ENCODE results near the gene NTM.
A peak's percentile ranks its signal among the peaks of the same experiment; 100 is the strongest.

The NTM gene

DNA sequence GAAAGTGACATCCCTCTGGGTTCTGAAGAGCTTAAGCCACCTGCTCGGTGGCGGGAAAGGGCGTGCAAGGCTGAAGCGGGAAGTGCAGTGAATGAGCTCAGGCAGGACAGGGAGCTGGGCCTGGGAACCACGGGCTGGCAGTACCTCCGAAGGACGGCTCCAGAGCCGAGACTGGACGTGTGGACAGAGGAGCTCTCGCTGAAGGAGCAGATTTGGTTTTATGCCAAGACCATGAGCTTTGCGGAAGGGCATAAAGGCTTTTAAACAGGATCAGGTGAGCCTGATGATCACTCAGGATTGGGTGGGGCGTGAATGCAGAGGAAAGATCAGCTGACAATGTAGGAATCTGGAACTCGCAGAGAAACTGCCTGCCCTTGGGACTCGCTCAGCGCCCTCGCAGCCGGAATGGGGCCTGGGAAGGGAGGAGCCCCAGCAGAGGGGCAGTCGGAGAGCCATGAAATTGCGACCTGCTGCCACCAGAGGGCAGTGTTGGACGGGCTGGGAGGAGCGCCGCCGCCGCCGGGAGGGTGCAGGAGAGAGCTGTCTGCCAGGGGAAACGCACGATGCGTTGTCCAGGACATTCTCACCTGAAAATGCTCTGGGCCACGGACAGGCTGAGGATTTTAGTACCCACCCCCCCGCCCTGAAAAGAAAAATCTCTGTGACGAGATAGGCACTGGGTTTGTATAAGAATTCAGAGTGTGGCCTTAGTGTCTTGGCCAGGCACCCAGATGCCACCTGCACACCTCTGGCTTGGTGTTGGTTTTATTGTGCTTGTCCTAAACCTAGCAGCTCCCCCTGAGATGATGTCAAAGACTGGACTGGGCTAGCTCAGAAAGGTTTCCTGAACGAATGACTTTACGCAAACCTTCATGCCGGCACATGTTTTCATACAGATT is 324.4 kb downstream of the NTM start:
- peak; percentile 70 for DNase-seq

- no peak for DNase-seq
These were observed 325.5 kb downstream of the NTM start for GRCh38 chr11:131695889-131696429.

DNA sequence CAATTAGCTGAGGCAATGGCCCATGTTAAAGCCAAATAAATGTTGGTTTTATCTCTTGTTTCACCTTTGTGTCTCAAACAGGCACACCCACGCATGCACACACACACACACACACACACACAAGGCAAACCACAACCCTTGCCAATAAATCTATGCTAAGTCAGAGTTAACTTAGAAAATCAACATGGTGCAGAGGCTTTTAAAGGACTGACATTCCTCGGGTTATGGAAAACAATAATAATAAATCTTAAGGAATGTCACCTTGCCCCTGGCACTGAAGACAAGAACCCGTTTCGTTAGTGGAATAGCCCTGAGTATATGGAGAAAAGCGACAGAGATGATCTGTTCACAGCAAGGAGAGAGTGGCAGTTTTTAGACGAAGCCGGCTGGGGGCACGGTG is 326.3 kb downstream of the NTM start:
- DNase-seq, result no peak

DNA sequence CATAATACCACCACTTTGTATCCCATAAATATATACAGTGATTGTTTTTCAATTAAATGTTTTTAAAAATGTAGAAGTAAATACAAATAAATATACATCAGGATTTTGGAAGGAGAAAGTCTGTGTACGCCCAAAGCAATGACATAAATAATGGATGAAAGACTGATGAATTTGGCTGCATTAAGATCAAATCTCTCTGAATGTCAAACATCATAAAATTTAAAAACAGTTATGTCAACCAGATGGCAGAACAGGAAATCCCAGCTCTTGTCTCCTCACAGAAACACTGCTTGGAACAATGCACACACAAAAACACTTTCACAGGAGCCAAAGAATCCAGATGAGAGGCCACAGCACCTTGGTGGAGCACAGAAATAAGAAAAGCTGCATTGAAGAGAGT is 332.9 kb downstream of the NTM start:
- DNase-seq, result no peak

GRCh38 chr11:131704682-131705081 is 334.3 kb downstream of the NTM start:
- DNase-seq, result no peak

GRCh38 chr11:131710511-131710910 is 340.1 kb downstream of the NTM start:
- no peak for DNase-seq

DNA sequence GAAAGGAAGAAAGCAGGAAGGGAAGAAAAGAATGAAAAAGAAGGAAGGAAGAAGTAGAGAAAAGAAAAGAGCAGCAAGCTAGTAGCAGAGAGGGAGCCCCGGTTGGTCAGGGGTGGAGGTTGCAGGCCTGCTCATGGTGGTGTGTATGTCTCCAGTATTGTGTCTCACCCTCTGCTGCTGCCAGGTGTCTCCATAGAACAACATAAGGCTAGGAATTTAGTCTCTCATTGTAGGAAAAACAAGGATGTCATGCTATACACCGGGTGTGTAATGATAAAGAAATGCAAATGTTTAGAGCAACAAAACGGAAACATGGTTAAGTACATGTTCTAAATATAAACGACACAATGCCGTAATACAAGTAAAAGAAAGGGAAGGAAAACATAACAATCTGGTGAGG is 342.5 kb downstream of the NTM start:
- DNase-seq, result no peak

- DNase-seq, result no peak
These were observed 343.2 kb downstream of the NTM start for GRCh38 chr11:131713529-131714134.

DNA sequence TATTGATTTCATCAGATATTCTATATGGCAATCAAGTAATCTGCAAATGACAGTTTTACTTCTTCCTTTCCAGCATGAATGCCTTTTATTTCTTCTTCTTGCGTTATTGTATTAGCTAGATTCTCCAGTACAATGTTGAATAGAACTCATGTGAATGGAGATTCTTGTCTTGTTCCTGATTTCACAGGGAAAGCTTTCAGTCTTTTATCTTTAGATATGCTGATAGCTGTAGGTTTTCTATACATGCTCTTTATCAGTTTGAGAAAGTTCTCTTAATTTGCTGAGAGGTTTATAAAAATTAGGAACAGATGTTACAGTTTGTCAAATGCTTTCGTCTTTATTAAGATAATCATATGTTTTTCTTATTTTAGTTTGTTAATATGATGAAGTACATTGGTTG is 347.2 kb downstream of the NTM start:
- DNase-seq, result no peak

DNA sequence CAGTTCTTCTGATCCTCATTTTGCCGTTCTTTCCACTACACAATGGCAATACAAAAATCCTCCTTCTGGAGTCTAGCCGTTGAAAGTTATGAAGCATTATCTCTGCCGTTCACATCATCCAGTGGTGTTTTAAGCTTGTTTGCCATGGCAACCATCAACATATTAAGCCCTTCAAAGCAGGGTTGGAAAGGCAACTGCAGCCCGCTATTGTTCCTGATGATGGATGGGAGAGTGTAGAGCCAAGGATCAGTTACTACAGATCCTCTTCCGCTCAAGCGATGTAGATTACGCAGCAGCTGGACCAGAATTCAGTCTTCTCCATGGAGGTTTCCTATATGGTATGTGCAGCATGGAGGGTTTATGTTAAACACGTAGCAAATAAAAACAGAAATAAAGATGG is 352.7 kb downstream of the NTM start:
- no peak for DNase-seq

- no peak for DNase-seq
These were observed 354.1 kb downstream of the NTM start for GRCh38 chr11:131724436-131724975.

DNA sequence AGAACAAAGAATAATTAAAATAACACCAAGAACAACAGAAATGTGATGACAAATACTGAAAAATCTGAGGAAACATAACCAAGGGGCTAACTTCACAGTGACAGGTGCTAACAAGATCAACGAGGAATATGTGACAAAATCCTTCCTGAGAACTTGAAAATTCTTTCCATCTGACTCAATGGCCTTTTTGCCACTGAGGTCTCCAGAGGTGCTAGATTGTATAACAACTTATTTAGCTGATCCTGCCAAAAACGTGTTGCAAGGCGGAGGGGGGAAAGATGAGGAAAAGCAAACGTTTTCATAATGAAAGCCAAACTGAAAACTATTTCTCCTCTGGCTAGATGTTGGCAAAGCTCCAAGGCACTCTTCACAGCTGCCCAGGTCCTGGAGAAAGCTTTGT is 364.5 kb downstream of the NTM start:
- no peak for DNase-seq

DNA sequence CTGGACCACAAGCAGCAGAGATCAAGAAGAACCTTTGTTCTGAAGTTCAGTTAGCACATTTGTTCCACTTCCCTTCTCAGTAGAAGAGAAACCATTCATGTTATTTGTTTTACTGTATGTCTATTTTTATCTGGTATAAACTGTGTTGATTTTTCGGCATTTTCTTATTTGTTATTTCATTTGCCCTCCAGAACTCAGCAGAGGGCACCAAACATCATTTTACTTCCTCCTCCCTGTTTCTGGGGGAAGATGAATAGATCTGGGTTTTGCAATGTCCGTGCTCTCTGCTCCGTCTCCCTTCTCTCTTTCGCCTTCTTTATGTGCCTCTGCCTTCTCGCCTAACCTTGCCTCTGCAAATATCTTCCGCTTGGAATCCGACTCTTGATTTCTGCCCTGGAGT is 366.9 kb downstream of the NTM start:
- no peak for DNase-seq

DNA sequence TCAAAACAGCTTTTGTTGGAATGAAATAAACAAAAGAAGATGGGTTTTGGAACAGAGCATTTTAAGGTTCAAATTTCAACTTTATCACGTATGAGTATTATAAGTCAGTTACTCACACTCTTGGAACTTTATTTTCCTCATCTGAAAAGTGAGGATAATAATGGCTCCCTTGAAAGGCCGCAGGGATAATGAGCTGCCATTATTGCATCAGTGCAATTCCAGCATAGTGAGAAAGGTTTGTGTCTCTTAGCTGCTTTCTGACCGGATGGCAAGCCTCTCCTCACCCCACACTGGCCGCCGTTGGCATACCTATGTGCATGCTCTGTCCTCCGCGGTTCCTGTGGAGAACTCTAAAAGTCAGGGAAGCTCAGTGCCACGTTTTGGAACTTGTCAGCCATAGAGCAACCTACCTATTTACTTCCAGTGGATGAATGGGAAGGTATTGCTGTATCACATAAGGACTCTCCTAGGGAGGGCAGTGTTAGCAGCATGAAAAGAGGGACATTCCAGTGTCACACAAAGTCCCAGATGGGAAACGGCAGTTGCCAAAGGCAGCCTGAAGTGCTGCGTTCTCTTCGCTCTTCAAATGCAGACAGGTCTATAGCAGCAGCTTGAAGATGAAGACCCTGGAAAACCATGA is 368.9 kb downstream of the NTM start:
- no peak for DNase-seq

- no peak for DNase-seq
These were observed 374.4 kb downstream of the NTM start for GRCh38 chr11:131744847-131745246.

DNA sequence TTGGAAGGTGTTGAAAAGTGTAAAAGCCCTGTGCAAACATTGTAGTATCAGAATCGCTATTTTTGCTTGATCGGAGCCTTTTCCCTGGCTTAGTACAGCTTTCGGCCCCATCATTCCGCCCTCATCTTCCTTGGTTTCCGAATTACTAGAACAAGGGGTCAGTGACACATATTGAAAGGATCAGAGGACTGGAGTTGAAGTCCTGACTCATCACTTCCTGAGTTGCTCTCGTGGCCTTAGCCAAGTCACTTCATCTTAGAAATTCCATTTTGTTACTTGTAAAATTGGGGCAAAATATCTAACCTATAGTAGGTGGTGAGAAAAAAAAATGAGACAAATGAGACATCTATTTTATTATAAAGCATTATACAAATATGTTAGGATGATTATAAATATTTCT is 375.0 kb downstream of the NTM start:
- DNase-seq, result no peak

DNA sequence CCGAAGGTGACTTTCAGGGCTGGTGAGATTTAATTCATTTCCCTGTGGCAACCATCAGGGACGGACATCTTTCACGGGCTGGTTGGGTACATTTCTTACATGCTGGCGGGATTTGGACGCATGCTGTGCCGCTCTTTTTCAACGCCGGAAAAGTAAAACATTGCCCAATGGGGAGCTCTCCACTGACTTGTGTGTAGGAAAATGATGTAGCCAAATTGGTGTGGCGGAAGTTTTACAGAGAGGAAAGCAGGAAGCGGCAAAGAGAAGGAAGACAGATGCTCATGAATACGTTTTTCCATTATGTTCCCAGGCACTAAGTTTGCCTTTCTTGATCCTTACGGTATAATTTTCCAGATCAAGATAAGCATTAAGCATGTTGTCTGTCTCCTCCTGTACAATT is 375.8 kb downstream of the NTM start:
- no peak for DNase-seq

DNA sequence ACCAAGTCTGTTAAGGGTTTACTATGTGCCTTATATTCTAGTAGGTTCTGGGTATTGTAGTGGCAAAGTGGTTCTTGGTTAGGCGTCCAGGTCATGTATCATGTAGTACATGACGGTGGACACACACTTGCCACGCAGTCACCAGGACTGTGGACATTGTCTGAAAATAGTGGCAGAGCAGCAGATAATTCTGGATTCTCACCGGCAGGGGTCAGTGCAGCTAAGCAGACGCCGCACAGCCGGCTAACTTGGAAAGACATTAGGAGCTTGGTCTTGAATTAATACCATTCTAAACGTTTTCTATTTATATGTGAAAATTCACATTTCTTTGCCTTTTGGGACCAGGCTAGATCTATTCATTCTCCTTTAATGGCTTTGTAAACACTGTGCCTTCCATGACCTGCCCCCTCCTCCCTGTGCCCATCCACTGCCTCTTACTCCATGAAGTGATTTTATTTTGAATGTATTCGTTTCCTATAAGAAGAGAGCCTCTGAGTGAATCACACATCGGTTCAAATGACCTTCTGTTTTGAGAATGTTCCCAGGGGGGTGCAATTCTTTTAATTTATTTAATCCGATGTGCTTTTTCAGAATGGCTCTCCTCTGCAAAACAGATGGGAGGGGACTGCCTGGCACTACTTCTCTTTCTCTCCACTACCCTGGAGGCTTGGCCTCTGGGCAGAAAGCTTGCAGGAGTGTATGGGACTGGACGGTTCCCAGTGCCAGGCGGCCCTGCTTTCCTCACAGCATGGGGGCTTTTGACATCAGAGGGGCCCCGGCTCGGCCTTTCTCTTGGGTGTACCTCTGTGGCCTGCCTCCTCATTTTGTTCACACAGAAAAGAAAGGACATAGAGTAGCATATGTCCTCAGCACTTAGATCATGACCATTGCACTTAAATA is 378.0 kb downstream of the NTM start:
- DNase-seq, result peak; percentile 31

DNA sequence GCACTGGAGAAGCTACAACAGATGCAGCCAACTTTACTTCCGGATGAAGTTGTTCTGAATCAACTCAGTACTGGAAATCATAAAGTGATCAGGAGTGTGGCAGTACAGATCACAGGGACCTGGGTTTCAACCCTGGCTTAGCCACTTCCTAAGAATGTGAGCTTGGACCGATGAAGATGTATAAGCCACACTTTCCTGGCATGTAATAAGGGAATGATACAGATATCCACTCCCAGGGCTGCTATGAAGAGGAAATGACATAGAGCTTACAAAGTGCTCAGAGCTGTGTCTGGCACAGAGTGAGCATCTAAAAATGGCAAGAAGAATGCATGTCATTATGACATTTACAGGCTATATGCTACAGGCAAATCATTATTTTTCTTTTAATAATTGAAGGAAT is 378.7 kb downstream of the NTM start:
- no peak for DNase-seq

- DNase-seq, result no peak
These were observed 379.7 kb downstream of the NTM start for GRCh38 chr11:131750152-131750551.

GRCh38 chr11:131750692-131751091 is 380.3 kb downstream of the NTM start:
- DNase-seq, result no peak

GRCh38 chr11:131754671-131755070 is 384.3 kb downstream of the NTM start:
- no peak for DNase-seq
